ENCODE data around the gene EPB41L2.
A peak's percentile ranks its signal among the peaks of the same experiment; 100 is the strongest.

Gene EPB41L2

DNA sequence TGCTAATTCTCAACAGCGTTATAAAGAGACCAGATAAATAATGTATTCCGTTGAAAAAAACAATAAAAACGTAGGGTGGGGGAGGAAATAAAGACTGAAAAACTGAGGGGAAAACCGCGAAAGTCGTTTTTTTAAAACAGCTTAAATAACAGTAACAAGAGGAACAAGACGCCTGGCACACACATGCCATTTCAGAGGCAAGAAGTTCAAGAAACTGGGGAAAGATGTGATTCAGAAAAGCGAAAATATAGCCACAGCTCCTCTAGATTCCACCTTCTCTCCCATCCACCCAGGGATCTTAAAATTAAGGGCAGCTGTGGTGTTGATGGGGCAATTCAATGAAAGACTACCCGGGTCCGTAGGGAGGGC, 1.3 kb downstream of the EPB41L2 start:
- DNase-seq (ENCODE audit: low spot score) = no peak

DNA sequence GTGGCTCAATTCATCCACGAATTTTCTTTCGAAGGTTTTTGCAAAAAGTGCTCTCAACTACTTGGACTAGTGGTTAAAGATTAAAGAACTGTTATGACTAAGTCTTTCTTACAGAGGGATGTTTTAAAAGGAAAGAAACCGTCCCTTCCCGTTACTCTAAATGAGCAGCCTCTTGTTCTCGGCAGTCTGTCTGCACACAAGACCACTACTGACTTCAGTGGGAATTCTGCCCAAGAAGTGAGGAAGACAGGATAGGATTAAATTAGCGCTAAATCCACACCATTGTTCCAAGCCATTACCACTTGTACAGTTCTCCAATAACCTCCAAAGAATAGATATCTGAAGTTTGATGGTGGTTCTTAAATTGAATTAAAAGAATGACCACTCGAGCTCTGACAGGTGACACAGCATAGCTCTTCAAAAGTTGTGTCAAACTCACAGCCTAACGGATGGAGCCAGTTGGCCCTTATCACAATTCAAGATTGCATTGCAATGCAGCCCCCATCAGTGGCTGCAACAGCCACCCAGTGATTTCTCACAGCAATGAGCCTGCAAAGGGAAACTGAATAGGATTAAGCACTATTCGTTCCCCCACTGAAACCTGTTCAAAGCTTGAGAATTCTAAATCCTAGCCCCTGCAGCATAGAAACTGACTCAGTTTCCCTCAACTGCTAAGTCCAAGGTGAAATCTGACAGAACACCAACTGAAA, 1.8 kb downstream of the EPB41L2 start:
- DNase-seq (ENCODE audit: low spot score) = no peak

DNA sequence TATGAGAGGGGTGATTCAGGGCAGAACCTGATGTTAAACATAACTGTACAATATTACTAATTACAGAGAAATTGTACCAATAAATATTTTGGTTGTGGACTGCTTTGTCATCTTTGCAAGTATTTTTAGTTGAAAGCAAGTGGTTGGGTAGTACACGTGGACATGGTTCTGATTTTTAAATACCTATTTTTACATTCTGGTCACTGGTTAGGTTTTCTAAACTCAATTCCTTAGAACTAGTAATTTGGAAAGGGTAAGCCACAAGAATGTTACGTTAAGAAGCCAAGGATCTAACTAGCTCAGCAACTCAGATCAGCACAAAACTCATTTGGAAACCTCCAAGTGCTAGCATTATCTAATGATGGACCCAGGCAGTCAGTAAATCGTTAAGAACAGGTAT, 2.7 kb downstream of the EPB41L2 start:
- peak; percentile 24 for DNase-seq (ENCODE audit: low spot score)

DNA sequence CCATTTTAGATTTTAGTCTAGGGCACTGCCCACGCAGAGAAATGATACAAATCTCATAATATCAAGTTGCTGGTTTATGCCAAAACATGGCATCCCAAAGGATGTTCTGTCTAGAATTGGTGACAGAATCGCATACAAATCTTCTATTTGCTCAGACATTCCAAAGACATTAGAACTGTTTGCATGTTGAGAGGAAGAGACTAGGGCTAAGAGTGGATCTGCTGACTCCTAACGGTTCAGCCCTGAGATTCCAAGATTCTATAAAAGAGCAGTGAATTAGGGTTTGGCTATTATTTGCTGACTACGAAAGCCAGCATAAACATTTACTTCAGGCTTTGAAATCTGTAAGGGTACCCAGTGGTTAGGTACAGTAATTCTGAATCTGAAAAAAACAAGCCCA, 3.6 kb downstream of the EPB41L2 start:
- DNase-seq (ENCODE audit: low spot score) = no peak

DNA sequence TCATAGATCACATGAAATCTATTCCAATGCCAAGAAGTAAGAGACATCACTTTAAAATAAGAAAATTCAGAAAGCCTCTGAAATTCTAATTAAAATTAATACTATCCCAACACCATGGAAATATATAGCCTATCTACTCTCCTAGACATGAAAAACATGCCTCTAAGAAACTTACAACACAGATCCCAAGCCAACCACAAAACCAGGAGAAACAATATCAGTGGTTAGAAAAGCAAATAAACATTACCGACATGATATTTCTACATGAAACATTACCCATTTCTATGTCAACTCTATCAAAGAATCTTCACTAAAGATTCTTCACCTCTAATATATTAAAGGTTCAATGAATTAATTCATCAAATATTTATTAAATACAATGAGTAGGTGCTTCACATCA, 4.8 kb downstream of the EPB41L2 start:
- no peak for DNase-seq (ENCODE audit: low spot score)

DNA sequence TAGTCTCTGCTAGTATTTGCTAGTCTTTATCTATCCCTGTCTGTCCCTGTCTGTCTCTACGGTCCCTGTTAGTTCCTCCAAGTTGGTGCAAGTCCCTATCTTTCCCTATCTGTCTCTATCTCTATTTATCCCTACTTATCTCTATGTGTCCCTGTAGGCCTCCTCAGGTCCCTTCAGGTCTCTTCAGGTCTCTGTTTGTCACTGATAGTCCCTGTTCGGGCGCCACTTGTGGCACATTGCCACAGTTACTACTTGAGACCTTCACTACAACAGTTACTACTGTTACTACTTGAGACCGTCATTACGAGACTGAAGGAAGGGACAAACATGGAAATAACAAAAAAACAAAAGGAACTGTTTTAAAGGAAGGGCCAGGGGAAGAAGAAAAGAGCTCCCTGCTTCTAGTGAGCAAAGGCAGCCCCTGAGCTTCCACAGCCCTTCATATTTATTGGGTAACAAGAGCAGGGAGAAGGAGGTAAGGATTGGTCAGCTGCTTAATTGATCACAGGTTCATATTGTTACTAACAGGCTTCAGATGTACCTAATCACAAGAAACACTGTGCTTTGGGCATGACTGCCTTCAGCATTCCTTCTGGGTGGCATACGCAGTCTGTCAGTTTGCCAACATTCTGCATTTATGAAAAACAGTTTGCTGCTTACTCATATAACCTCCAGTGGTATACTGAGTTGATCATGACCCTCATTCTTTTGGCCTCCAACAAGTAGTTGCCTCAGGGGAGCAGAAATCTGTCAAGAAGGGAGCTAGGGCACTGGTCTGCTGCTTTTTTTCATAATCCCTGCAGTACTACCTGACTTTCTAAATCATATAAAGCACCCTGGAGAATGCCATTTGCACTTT, 8.4 kb downstream of the EPB41L2 start:
- no peak for DNase-seq (ENCODE audit: low spot score)

DNA sequence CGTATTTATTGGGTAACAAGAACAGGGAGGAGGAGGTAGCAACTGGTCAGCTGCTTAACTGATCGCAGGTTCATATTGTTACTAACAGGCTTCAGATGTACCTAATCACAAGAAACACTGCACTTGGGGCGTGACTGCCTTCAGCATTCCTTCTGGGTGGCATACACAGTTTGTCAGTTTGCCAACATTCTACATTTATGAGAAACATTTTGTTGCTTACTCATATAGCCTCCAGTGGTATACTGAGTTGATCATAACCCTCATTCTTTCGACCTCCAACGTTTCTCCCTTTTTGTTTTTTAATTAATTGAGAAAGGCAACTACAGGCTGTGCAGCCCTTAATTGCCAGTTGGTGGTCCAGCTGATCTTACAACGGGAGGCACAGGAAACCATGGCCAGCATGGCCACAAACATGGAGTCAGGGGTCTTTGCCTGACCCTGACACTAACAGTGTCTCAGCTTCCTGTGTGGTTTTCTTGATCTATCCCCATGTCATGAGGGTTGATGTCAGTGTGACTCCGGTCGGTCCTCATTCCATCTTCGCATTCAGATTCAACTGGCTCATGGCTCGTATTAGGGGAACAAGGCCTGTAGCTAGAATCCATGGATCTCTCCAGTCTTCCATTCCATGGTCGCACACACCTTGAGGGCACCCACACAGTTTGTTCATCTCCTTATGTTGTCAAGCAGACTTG, 9.4 kb downstream of the EPB41L2 start:
- no peak for DNase-seq (ENCODE audit: low spot score)

DNA sequence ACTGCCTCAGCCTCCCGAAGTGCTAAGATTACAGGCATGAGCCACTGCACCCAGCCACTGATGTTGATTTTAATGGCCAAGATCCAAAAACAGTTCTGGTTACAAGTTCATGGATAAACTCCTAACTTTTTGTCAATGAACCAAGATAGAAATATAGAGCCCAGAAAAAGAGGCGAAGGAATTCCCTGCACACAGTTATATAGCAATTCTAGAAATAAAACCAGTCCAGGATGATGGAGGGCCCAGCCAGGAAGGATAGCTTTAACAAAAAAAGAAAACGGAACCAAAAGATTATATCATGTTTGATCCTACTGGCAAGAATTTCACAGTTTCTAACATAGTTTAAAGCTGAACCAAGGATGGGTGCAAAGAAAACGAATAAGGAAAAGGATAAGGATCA, 10.9 kb downstream of the EPB41L2 start:
- DNase-seq (ENCODE audit: low spot score) = no peak

DNA sequence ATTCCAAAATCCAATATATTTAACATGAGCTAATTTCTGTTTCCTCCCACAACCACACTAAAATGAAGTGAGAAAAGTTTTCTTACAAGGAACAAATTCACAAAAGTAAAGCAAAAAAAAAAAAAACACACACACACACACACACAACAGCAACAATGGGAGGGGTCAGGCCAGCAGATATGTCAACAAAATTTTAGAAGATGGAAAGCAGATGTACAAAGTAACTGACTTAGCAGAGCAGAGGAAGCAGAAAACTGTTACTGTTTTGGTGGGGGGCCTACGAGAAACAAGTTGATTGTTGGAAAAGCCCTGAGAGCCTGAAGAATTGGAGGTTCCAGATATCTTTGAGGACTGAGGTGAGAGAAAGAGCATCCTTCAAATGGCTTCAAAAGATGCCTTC, 11.7 kb downstream of the EPB41L2 start:
- DNase-seq (ENCODE audit: low spot score) = no peak

DNA sequence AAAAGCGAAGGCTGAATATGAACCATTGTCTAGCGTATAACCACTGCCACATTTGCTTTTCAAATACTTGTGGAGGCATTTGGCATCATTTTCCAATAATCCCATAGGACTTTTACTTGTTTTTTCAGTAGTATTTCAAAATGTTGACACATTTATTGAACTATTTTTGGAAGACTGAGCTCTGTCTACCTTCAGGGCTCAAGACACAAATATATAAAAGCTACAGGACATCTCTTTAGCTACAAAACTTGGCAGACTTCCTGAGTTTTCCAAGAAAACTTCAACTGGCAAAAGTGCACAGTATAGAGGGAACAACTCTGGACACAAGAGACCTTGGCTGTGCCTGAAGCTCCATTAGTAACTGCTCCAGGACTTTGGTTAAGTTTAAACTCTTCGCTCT, 13.4 kb downstream of the EPB41L2 start:
- DNase-seq (ENCODE audit: low spot score) = no peak

DNA sequence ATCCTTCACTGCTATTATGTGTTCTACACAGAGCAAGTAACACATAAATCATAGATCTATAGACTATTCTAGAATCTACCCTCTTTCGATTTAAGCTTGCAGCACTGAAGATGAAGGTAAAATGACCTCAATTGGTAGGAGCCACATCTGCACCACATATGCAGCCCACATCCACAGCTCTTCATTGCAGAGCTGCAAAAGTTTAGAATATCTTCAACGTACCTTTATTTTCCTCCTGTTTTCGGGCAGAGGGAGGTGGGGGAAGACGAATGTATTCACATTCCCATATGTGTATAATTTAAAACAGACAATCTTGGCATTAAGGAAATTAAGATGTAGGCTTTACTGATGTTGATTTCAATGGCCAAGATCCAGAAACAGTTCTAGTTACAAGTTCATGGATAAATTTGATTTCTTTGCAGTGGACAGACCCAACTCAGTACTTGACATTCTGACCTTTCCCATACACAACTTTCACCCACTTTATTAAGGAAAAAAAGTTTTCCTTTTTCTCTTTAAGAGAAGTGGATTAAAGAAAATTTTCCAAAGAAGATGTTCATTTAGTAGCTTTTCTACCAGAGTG, 14.0 kb downstream of the EPB41L2 start:
- no peak for DNase-seq (ENCODE audit: low spot score)

DNA sequence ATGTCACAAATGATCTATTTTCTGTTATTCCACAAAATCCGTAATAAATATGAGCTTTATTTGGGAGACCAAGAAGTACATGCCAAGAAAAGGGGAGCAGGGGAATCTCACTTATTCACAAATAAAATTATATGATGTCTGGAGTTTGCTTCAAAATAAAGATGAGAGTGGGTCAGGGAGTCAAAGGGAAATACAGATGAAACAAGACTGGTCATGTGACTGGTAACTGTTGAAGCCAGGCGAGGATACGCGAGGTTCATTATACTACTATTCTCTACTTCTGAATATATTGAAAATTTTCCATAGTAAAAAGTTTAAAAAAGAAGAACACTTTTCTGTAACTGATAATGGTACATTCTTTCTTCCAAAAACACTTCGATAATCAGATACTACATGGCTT, 14.6 kb downstream of the EPB41L2 start:
- no peak for DNase-seq (ENCODE audit: low spot score)

DNA sequence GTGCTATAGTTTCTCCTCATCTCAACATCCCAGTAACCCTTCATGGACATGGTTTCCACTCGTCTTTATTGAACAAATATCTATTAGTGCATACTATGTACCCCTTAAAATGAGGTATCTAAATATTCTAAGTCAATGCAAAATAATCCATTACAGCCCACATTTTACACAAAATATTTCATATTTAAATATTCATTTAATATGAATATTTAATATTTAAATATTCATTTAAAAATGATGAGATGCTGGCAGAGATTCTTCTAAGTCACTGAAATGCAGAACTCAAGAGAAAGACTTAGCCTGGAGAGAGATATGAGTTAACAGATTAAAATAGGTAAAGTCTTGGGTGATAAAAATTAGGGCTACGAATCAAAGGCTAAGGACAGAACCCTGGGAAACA, 17.9 kb downstream of the EPB41L2 start:
- no peak for DNase-seq (ENCODE audit: low spot score)

DNA sequence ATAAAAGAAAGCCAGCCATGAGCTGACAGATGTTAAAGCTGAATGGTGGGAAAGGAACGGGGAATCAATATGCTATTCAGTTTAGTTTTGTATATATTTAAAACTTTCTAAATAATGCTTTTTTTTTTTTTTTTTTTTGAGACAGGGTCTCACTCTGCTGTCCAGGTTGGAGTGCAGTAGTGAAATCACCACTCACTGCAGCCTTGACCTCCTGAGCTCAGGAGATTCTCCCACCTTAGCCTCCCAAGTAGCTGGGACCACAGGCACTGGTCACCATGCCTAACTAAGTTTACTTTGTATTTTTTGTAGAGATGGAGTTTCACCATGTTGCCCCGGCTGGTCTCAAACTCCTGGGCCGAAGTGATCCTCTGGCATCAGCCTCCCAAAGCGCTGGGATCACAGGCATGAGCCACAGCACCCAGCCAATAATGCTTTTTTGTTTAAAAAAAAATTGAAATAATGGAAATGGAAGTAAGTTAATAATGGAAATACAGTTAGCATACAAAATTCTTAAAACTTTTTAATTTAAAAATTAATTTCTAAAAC, 19.1 kb downstream of the EPB41L2 start:
- DNase-seq (ENCODE audit: low spot score) = no peak

DNA sequence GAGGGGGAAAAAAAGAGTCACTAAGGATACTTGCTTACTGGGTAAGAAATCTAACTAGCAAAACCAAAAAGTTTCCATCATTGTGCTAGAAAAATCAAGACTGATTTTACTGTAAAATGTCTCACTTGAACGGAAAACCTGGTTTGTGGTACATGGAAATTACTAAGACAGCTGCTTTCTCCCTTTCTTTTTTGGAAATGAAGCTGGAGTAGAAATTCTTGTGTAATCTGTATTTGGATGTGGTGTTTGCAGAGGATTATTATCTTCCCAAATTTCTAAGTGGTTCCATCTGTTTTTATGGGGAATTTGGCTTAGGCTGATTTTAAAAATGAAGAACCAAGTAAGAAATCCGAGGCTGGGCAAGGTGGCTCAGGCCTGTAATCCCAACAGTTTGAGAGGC, 20.4 kb downstream of the EPB41L2 start:
- DNase-seq (ENCODE audit: low spot score) = no peak

DNA sequence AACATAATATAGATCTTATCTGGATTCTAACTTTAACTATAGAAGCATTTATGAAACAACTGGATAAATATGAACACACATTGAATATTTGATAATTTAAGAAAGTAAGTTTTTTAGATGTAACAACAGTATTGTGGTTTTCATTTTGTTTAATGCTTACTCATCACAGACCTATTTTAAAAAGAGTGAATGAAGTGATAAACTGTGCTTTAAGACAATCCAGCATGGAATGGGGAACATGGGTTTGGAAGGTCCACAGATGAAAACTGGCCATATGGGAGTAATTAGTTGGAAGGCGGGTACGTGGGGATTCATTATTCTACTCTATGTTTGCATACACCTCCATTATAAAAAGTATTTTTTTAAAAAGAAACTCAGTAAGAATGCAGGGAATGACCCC, 21.2 kb downstream of the EPB41L2 start:
- DNase-seq (ENCODE audit: low spot score) = no peak

DNA sequence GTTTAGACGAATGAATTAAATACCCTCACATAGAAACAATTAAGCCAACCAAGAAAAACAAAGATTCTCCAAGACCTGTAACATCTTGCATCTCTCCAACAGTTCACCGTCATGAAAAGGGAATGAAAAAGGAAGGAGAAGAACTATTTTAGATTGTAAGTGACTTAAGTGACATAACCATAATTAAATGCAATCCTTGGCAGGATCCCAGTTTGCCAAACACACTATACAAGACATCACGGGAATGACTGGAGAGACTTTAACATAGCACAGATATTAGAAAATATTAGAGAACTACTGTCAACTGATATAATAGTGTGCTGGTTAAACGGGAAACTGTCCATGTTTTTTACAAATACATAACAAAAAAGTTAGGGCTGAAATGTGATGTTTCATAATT, 22.2 kb downstream of the EPB41L2 start:
- DNase-seq (ENCODE audit: low spot score) = no peak

DNA sequence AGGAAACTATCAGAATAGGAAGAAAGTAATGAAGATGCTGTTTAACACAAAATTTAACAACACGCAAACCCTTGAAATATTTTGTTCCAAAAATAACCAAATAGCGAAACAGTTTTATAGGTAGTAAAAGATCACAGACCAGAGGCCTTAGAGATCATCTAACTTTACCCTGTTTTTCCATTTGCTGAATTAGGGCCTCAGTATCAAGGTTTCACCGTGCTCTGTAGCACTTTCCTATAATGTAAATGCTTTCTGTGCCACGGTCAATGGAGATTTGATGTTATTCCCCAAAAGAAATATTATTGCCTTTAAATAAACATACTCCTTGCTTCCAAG, 23.7 kb downstream of the EPB41L2 start:
- DNase-seq (ENCODE audit: low spot score) = no peak

DNA sequence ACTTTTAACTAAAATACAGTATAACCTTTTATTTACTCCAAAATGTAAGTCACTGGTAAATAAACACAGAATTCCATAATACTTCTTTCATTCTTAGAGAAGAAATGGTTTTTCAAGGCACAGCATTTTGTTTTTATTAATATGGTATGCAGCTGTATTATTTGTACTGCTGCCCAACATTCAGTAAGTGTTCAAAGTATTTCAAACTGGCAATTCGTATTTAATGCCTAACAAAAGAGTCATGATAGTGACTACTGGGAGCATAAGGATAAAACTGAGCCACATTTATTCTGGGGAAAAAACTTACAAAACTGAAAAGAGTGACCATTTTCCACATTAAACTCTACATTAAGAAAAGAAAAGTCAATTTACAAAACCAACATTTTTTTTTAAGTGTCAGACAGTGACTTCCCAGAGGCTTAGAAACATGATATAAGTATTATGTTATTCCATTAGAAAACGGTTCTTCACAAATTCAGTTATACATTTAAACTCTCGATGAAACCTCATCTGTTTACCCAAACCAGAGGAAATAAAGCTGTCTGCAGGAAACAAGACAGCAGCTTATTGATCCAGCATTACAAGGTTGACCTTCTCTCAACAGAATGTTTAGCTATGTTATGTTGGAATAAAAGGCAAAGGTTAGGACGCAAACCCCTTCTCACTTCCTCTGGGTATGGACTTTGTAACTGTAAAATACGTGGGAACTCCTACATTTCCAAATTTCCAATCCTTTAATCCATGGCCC, 24.3 kb downstream of the EPB41L2 start:
- no peak for DNase-seq (ENCODE audit: low spot score)

DNA sequence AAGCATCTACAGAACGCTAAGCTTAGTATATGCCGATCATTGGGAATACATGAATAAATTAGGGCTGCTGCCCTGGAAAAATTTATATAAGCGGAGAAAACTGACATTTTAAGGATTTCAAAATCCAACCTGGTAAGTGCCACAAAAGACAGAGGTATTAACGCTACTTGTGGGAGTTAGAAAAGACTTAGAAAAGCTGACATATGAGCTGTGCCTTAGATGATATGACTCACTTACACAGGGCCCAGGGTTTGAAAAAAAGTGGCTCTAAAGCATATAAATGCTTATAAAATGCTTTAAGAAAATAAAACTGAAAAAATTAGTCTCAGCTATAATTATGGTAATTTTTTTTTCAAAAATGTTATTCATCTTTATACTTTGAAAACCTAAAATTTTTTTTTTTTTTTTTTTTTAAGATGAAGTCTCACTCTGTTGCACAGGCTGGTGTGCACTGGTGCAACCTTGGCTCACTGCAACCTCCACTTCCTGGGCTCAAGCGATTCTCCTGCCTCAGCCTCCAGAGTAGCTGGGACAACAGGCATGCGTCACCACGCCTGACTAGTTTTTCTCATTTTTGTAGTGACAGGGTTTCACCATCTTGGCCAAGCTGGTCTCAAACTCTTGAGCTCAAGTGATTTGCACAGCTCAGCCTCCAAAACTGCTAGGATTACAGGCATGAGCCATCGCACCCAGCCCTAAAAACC, 25.7 kb downstream of the EPB41L2 start:
- no peak for DNase-seq (ENCODE audit: low spot score)

DNA sequence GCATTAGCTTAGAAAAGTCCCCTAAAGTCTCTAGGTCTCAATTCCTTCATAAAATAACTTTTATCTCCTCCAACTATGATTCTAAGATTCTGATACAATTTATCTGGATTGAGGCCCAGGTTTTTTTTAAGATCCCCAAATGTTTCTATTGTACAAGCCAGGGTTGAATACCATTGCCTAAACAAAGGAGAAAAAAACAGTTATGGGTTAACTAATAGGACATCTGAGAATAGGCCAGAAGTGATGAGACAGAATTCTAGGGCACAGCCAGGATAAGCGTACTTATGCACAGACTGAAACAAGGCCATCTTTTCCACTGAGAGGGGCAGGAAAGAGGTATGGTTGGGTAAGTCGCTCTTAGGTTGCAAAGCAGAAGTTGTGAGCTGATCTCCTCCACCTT, 26.4 kb downstream of the EPB41L2 start:
- no peak for DNase-seq (ENCODE audit: low spot score)
